GM21381 (cell line): ENCODE measurements around the gene POC1B.
A peak's percentile ranks its signal among the peaks of the same experiment; 100 is the strongest.

Experiments
- ATAC-seq: cut with Tn5 transposase; IDR thresholded peaks from one replicate; pipeline ENCODE4 v1.9.1; 2021; ENCODE audit warnings: mild to moderate bottlenecking, moderate library complexity; ENCODE audit not compliant: unreplicated experiment

The POC1B gene

DNA sequence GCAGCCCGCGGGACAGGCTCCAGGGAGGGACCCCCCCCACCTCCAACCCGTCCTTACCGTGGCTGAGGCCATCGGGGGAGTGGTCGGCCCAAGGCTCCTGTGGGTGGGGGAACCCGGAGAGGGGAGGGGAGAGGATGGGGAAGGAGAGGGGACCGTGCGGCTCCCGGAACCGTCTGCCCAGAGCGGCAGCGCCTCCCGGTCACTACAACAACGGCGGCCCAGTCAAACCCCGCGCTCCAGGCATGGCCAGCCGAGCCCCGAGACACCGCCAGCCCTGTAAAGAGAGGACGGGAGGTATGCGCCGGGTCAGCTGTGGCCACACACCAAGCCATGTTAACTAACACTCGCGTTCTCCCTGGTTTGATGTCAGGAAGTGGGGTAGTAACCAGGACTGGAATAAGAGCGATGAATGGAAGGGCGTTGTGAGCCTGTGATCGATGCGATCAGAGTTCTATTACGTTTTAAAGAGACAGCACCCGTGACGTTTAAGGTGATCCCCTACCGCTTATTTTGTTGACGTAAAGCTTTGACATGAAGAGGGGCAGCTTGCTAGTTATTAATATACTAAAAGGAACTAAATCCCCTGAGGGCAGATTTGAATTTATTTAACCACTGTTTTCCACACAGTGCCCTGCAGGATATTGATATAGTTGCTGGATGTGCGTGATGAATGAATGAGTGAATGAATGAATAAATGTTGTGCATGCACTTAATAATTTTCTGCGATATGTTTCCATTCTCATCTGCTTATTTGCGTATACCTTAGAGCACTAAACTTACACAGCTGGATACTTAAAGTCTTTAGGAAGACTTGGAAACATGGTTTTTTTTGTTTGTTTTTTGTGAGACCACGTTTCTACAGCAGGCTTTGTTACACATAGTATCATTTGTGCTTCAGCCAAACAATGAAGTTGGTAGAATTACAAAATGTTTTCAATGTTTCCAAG, at the start of gene POC1B:
Gene POC1B (minus strand): TSS at position 224 of the 947 bp plus-strand sequence. CDS start 152 bp downstream, at position 72.
- ATAC-seq, result peak; percentile 67

DNA sequence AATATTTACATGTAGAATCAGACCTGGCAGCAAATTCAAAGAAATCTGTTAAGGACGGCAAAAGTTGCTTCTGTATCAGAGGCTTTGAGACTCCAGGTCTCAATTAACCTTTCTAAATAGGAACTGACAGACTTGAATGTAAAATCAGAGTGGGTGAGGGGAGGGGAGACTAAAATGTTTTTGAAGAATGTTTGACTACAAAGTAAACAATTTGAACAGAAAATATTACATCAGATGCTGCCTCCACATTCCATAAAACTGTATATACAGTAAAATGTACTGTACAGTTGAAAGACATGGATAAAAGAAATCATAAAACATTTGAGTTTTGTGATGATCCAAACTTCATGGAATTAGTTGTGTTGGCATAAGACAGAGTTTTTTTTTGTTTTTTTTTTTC, 49.5 kb upstream of the POC1B start:
- ATAC-seq, result no peak

DNA sequence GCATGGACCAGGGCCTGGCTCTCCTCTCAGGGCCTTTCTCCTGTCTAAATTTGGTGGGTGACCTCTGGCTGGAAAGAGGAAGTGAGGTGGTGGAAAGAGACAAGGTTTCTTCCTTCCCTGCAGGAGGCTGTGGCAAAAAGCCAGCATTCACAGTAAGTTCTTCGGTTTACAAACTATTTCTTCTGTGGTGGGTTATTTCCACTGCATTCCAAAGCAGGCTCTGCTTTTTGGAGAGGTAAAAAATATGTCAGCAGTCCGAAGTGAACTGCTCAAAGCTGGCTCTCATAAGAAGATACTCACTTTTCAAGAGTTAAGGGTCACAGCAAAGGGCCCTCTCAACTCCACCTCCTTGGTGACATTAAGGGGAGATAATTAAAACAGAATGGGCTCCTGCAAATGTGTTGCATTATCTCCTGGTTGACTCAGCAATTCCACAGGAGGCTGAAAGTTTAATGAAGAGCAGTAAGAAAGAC, 48.9 kb upstream of the POC1B start:
- ATAC-seq, result no peak

DNA sequence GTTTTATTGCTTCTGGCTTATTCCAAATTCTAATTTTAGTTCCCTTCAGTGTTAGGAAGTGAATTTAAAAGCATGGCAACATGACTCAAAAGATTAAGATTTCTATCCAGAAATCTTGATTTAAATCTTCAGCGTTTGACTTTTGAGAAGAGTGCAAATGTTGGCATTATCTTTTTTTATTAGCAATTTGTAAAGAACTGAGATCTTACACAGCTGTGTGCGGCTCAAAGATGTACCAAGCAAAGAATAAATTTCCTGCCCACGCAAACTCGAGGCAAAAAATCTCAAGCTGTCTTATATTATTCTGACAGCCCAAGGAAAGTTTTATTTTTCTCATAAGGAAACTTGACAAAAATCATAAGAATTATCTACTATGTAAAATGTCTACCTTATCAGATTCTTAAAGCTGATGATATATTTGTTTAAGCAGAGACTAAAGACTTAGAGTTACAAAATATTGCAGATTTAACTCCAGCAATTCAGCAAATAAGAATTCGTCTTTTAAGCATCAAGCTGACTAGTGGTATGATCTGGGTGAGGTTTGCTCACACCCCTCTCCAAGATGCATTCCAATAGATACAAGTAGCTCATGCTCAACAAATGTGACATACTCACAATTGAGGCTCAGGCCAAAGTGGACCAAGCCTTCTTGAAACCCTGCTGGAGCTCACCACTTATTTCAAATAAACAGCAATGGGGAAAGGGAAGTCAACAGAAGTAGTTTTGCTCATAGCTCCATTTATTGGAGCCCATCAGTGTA, 47.4 kb upstream of the POC1B start:
- no peak for ATAC-seq

DNA sequence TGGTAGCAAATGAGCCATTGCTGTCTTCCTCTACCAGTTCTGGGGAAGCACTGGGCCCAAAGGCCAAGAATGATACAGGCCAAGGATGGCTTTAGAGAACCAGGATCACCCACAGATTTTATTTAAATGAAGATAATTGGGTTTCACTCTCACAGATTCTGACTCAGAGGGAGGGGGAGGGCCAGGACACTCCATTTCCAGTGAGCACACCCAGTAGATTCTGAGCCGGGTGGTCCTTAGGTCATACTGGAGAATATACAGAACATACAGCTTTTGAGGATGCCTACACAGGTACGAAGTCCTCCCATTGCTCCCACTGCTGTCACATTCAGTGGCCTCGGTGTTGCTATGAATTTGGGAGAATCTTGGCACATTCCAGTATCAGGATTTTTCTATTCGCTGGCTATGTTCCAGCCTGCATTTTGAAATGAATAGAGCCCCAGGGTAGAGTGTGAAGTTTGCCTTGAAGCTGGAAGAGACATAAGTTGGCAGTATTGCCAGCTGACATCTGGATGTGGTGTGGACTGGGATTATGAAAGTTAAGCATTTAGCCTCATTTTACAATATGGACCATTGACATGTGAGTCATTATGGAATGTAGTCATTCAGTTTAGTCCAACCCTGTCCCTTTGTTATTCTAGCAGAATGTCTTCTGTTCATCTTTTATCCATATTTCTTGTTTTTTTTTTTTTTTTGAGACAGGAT, 45.8 kb upstream of the POC1B start:
- ATAC-seq, result no peak

DNA sequence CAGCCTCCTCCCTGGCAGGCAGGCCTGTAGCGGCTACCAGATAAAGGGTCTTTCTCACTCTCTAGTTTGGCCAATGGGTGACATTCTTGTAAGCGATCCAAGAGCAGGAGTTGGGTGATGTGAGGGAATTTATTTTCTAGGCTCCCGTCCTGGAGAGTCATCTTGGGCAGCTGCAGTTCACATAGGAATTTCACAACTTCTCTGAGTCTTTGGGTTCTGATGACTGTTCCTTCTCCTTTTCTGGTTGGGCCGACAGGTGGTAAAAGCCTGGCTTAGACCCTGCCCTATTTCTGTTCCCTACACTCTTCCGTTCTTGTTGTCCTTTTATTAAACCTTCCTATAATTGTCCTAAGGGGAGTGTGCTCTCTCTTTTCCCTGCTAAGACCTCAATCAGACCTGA, 42.6 kb upstream of the POC1B start:
- ATAC-seq, result no peak

DNA sequence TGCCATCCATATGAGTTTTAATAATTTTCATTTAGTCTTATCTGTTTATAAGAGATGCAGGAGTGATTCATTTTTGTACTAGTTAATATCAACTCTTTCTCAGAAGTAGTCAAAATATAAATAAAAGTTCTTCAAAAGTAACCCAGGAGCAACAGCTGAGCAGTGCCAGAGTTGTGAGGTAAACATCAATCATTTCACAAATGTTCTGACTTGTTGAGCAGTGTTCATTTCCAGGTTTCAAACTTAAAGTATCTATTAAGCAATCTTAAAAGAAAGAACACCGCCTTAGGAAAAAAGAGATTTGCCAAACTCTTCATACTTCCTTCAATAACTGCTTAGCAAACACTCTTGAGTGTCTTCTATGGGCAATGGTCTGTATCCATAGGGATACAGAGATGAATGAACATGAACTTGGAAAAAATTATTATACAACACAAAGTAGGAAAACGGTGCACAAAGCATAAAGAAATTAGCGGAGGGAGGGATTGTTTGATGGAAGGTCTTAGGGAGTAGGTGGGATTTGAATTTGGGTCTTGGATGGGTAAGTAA, 41.9 kb upstream of the POC1B start:
- ATAC-seq, result no peak

DNA sequence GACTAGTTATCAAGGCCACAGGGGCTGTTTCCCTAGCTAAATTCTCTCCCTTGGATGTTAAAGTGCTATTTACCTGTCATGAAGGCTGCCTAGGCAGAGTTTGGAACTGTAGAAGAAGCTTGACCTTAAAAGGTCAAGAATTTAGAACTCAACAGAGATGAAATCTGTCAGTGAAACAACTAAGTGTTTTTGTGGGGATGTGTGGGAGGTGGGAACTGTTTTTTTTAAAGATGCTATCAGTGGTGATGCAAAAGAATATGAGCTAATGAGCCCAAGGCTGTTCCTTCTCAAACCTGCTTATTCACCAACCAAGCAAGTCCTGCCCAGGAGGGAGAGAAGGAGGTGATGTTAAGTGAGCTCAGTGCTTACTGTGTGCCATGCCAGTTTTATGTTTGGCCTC, 40.8 kb upstream of the POC1B start:
- ATAC-seq, result no peak

DNA sequence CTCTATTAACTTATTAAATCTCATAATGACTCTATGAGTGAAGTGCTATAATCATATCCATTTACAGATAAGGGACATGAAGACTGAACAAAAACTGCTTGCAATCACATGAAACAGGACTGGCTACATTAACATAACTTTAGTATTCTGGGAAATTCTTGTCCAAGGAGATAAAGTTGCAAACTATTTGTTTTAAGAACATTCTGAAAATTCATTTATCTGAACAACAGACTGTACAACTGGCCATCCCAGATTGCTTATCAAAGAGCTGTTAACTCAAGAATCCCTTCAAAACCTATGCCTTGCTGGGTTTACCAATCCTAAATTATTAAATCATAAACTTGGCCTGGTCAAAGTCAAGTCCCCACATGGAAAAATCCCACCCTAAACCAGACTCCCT, 39.2 kb upstream of the POC1B start:
- no peak for ATAC-seq

DNA sequence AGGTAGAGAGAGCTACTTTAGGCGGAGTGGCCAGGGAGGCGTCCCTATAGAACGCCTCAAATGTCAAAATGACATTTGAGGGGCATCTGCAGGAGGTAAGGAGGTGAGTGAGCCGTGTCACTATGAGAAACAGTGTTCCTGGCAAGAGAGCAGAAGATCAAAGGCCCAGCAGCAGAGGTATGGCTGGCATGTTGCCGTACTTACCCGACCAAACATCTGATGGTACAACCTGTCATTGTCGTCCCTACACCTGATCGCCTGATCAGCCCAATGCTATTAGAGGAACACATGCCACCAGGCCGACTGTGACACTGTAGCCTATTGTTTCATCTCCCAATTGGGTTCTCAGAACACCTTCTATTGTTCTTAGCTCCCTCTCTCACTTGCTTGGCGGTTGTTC, 33.9 kb upstream of the POC1B start:
- ATAC-seq, result no peak

DNA sequence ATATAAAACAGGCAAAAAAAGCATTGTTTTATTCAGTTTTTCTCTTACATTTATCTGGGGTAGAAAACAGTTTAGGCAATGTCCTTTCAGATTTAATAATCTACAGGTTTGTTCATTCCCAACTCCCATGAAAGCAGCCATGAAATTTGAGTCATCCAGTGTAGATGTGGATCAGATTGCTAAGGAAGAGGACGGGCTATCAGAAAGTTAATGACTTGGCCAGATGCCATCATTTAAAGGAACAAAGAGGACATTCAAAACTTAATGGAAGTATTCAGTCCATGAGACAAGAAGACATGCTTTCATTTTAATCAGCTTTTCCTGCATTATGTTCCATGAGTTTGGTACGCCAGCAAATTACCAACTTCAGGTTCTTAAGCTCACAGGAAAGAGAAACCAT, 31.1 kb upstream of the POC1B start:
- ATAC-seq, result no peak

DNA sequence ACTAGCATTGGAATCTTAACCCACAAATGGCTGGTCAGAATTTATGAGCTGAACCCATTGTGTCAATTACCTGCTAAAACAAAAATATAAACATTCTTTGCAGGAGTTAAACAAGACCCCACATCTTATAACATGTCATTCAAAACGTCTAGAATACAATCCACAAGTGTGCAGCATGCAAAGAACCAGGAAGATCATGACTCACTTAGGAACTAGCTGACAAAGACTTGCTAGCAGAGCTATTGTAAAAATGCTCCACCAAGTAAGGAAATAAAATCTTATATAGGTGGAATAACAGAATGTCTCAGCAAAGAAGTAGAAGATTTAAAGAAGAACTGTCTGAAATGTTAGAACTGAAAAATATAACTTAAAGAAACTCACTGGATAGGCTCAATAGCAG, 26.5 kb upstream of the POC1B start:
- no peak for ATAC-seq

DNA sequence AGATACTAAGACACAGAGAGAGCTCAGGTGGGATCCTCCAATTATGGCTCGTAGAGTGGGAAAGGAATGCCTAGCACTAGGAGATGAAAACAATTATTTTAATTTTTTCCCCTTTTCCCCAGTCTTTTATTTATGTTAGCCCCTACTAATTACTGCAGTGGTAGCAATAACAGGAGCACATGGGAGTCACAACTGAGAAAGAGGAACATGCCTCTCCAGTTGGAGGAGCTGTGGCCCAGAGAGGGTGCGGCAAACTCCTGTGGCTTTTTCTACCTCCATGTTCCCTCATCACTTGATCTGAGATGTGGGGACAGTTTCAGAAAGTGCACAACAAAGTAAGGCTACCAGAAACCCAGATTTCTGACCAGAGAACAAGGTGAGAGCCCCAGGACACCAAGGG, 25.9 kb upstream of the POC1B start:
- ATAC-seq, result no peak

DNA sequence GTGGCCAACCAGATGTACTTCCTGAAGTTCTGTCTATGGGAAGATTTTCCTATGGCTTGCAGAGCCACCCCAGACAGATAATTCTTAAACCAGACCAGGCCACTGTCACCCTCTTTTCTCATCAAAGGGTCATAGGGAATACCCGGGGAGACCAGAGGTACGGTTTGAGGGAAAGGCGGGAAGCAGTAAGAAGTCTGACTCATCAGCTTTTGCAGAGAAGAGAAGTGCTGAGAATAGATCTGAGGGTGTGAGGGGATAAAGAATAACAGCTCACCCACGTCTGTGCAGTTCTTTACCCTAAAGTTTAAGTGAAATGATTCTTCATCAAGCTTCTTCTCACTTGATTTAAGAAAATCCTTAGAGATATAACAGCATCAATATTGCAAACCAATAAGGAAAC, 21.3 kb upstream of the POC1B start:
- no peak for ATAC-seq

DNA sequence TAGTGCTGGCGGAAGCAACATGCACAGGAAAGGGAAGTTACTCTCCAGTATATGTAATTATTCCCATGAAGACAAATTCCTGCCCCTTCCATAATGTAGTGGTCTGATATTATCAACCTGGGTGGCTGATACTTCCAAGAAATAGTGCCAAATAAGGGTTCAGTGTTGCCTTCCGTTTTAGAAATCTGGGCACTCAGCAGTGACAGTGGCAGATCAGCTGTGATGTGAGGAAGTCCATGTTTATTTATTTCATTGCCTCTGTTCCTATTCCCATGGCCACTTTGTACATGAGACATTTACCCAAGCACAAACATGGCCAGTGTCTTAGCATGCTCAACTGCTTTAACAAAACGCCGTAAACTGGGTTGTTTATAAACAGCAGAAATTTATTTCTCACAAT, 20.3 kb upstream of the POC1B start:
- no peak for ATAC-seq

DNA sequence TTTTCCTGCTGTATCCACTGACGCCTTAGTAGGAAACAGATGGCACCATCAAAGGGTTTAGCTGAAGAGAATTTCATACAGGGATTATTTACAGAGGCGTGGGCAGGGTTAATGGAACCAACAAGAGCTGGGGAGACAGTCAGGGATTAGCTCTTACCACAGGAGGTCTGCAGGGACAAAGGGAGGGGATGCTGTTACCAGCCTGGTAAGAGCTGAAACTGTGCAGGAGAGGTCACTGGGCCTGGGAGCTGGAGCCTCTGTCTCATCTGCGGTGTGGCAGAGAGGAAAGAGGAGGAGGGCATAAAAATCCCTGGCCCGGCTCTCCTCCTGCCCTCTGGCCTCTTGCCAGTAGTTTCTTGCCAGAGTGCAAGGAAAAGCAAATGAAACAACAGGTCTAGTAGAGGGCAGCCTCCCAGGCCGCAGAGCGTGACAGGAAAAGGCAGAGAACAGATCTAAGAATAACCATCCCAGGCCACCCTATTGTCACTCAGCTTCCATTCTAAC, 18.9 kb upstream of the POC1B start:
- no peak for ATAC-seq

DNA sequence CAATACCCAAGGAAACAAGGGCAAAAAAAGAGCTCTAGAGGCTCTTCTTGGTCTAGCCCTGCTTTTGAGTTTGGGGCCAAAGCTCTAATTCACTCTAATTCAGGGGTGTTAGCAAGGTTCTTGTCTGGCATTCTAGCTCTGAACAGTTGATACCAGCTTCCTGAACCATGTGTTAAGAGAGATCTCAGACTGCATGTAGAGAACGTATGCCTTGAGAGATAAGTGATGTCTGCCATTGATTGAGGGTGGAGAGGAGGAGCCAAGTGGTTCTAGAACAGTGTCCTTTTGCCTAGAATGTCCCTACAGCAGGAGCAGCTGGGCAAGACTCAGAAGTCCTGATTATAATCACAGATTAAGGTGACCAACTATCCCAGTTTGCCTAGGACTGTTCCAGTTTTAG, 18.2 kb upstream of the POC1B start:
- no peak for ATAC-seq

DNA sequence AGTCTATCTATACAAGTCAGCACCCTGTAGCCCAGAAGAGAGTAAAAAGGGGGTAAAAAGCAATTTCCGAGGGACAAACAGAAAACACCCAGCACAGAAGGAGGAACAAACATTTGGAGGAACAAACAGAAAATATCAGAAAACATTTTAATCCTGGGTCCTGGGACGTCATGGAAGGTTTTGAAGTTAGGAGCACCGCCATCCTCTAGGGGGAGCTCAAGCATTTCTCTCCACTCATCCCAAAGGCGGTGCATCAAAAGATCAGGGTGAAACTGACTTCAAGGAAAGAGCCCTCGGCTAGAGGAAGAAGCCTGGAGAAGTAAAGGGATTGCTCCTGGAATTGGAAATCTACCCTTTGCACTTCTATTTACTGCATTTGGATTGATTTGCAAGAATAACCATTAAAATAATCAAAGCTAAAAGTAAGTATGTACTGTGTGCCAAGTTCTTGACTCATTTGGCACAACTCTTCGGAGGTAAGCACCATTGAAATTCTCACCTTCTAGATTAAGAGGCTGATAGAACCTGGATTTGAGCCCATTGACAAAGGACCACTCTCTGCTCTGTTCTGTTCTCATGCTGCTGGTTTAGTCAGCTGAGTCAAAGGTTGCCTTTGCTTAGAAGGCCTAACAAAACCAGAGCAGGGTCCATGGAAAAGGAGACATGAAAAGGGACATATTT, 17.2 kb upstream of the POC1B start:
- peak; percentile 71 for ATAC-seq

DNA sequence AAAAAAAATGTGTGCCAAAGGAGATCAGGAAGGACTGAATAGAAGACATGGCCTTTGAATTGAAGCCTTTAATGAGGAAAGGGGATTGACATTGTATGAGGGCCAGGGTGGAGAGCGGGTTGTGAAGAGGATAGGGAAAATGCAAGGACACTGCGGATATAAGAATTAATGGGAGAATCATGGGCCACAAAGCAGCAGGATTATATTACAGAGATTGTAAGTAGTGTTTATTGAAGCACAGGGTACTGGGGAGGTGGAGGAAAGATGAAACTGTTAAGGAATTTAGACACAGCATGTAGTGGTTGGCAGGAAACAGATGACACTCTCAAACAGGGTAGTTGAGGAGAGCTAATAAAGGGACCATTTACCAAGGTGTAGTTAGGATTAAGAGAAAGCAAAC, 16.4 kb upstream of the POC1B start:
- no peak for ATAC-seq

DNA sequence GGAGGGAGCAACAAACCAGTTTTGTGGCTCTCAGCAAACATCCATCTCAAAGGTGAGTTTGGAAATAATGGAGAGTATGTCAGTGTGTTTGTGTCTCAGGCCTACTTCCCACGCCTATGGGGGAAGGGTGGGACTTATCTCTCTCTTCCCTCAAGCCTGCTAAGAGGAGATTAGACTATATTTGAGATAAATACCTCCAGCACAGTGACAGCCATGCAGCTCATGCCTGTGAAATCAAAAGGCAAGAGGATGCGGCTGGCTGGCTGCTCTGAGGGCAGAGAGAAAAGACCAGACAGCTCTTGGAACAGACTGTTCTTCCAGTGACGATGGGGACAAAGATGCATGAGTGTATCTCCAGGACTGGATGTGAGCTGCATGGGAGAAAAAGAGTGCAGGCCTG, 14.7 kb upstream of the POC1B start:
- no peak for ATAC-seq
